ENCODE data around the gene NAPEPLD.
"Not testable (repeated sequence)": the region's sequence is repeated elsewhere in the genome, so short reads cannot be mapped to it uniquely, and the experiment has no call there.

Gene NAPEPLD

DNA sequence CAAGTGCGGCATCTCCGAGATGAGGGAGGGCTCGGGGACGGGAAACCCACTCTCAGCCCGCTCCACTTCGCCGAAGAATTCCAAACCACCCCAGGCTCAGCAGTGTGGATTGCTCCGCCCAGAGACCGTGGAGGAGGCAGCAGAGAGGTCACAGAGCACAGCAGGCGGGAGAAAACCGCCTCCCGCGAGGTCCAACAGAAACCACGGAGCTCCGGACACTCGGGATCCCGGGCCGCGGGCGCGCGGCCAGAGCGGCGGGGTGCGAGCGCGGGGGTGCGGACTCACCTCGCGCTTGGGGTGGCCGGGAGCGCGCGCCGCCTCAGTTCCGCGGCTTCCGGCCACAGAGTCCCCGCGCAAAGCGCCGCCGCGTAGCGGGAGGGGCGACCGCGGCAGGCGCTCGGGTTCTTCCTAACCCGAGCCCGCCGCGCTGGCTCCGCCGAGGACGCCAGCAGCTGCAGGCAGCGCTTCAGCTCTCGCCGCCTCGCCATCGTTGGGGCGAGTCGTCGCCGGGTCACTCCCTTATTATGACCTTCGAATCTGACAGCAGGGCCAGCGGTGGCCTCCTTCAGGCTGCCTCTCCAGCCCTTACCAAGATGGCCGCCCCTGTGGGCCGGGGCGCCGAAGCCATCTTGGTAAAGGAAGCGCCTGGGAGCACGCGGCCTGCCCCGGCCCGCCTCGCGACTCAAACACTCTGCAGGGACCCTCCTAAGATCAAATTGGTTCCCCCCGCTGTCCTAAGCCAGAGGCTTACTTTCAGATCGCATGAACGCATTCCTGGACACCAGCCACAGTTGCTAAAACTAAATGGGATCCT, at the start of gene NAPEPLD:
Gene NAPEPLD, minus strand, starts transcription at position 106 of the 814 bp plus-strand sequence. CDS start 20,323 bp downstream, outside the sequence.
- DNase-seq (ENCODE audit: low read depth in 2 of 3, low spot score in 1 of 3), result peak; percentile 38 to 58 (median 45)

- not testable (repeated sequence) for DNase-seq (ENCODE audit: low read depth in 2 of 3, low spot score in 1 of 3)
Measured at GRCh38 chr7:103198079-103198478, 49.2 kb upstream of the NAPEPLD start.

- DNase-seq (ENCODE audit: low read depth in 2 of 3, low spot score in 1 of 3), result not testable (repeated sequence)
Measured at GRCh38 chr7:103195364-103195763, 46.5 kb upstream of the NAPEPLD start.

DNA sequence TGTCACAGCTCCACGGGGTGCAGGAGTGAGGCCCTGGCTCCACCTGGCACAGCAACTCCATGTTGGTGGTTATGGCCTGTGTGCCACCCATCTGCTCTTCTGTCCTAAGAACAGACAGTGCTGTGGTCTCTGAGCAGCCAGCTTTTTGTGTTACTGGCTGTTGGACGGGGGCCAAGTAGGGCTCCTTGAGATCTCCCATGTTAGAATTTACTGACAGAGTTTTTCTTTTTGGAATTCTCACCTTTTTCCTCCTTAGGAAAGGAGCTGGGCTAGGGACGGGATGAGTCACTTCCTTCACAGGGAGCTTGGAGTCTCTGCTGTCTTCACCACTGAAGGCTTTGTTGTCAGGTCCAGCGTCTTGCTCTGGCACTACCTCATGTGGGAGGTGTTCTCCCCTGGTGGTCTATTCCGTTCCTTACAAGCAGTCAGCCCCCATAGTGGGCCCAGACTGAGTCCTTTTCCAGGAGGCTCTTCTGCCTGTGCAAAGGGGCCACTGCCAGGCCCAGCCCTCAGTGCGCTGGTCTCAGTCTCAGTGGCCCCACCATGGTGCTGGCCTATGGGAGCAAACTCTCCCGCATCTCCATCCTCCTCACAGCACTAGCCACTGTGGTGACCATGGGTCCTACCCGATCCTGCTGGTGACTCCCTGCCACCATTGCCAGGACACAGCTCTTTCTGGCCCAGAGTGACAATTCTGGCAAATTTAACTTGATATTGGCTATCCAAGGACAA, 23.7 kb upstream of the NAPEPLD start:
- DNase-seq (ENCODE audit: low read depth in 2 of 3, low spot score in 1 of 3), result not testable (repeated sequence)

- not testable (repeated sequence) for DNase-seq (ENCODE audit: low read depth in 2 of 3, low spot score in 1 of 3)
Measured at GRCh38 chr7:103171695-103172414, 23.0 kb upstream of the NAPEPLD start.

GRCh38 chr7:103166921-103167544, 18.1 kb upstream of the NAPEPLD start:
- DNase-seq (ENCODE audit: low read depth in 2 of 3, low spot score in 1 of 3), result not testable (repeated sequence)

DNA sequence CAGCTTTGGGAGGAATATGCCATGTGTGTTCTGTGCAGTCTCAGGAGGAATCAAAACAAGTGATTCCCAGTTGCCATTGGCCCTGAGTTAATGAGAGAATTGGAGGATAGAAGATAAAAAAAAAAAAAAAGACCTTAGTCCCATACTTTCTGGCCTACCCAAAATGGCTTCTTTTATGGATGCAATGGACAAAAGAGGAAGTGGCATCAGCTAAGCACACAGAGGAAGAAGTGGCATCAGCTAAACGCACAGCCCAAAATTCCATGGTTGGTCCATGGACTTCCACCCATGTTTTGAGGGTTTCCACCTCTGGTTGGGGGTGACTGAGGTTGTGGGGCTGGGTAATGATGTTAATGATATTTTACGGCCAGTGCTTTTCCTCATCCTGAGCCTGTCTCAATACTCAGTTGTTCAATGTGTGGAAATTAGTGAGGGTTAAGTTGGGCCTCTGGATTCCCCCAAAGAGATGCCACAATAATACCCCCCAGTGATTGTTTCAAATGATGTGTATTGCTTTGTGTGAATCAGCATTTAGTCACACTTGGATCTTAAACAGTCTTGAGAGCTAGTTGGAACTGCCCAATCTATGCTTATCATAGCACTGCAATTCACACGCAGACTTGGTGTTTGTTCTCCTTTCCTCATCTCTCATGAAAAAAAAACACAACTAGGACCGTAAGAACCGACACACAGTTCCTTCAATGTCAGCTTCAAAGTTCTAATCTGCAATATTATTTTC, 14.4 kb upstream of the NAPEPLD start:
- DNase-seq (ENCODE audit: low read depth in 2 of 3, low spot score in 1 of 3), result not testable (repeated sequence)

- not testable (repeated sequence) for DNase-seq (ENCODE audit: low read depth in 2 of 3, low spot score in 1 of 3)
Measured at GRCh38 chr7:103162641-103163040, 13.7 kb upstream of the NAPEPLD start.

- not testable (repeated sequence) for DNase-seq (ENCODE audit: low read depth in 2 of 3, low spot score in 1 of 3)
Measured at GRCh38 chr7:103161998-103162616, 13.2 kb upstream of the NAPEPLD start.

DNA sequence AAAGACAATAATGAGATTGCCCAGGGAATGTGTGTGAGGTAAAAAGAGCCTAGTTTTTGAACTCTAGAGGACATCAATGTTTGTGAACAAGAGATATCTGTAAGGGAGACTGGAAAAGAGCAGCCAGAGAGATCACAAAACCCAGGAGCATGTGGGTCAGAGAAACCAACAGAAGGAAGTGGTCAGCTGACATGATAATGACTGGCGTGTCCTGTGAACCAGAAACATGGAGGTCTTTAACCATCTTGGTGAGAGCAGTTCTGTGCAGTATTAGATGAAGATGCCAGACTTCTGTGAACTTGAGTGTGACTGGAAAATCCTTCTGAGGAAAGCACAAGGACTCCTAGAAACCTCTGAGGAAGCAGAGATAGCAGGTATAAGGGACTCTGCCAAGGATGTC, 10.2 kb upstream of the NAPEPLD start:
- DNase-seq (ENCODE audit: low read depth in 2 of 3, low spot score in 1 of 3), result not testable (repeated sequence)

- DNase-seq (ENCODE audit: low read depth in 2 of 3, low spot score in 1 of 3), result not testable (repeated sequence)
Measured at GRCh38 chr7:103155331-103156024, 6.6 kb upstream of the NAPEPLD start.

- no peak for DNase-seq (ENCODE audit: low read depth in 2 of 3, low spot score in 1 of 3)
Measured at GRCh38 chr7:103154042-103154441, 5.1 kb upstream of the NAPEPLD start.

GRCh38 chr7:103152744-103153617, 4.1 kb upstream of the NAPEPLD start:
- DNase-seq (ENCODE audit: low read depth in 2 of 3, low spot score in 1 of 3), result not testable (repeated sequence)

- not testable (repeated sequence) for DNase-seq (ENCODE audit: low read depth in 2 of 3, low spot score in 1 of 3)
Measured at GRCh38 chr7:103151993-103152676, 3.2 kb upstream of the NAPEPLD start.

GRCh38 chr7:103150192-103150591, 1.3 kb upstream of the NAPEPLD start:
- no peak for DNase-seq (ENCODE audit: low read depth in 2 of 3, low spot score in 1 of 3)

- no peak for DNase-seq (ENCODE audit: low read depth in 2 of 3, low spot score in 1 of 3)
Measured at GRCh38 chr7:103149808-103150180, 895 bp upstream of the NAPEPLD start.

DNA sequence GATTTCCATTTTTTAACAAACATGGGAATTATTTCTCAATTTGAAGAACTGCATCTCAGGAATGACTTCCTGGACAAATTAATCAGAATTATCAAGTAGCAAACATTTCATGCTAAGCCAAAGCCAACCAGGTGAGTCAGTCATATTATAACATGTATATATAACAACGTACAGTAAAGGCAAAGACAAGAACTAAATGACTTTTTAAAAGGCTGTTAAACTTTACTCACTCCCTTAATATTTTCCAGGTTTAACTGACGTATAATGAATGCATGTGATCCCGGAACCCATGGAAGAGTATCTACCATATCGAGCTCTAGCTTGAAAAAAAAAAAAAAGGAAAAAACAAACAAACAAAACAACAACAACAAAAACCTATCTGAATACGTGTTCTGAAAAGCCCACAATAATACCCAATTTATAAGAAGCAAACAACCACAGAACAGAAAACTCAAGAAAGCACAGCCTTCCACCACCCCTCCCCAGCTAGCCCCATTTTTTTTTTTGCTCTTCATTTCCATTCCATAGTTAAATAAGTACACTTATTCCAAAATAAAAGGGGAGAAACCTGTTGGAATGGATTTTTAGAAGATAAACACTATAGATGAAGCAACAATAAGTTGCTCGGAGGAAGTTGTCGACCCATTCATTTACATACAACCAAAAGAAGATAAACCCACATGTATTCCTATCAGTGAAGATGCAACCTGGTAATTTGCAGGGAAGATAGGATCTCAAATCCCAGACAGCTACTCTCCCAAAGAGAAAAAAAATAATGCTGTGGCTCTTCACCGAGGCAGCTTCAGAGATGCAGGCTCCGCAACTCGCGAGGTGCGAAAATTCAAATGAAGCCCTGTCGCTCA, 537 bp downstream of the NAPEPLD start:
- no peak for DNase-seq (ENCODE audit: low read depth in 2 of 3, low spot score in 1 of 3)
